CD4-positive, alpha-beta T cell treated with Interleukin-2 at 100 ng/mL for 4 hours (primary cell): ENCODE results near the gene LMO1.

Experiments used
- DNase-seq: peaks from one replicate; pipeline ENCODE4 v3.0.0-alpha.2; 2020; ENCODE audit warnings: low spot score

LMO1 gene

DNA sequence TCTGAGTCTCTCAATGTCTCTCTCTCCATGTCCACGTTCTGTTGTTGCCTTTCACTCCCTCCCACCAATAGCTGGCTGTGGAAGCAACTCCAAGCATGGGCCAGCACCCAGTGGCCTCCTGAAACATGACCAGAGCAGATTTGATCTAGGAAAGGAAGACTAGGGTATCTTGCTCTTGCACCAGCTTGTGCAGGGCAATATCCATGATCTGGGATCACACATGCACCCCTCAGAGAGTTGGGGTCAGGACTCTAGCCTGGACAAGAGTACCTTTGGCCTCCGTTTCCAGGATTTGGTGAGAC lies 60.3 kb downstream of the LMO1 start:
- DNase-seq: no peak

DNA sequence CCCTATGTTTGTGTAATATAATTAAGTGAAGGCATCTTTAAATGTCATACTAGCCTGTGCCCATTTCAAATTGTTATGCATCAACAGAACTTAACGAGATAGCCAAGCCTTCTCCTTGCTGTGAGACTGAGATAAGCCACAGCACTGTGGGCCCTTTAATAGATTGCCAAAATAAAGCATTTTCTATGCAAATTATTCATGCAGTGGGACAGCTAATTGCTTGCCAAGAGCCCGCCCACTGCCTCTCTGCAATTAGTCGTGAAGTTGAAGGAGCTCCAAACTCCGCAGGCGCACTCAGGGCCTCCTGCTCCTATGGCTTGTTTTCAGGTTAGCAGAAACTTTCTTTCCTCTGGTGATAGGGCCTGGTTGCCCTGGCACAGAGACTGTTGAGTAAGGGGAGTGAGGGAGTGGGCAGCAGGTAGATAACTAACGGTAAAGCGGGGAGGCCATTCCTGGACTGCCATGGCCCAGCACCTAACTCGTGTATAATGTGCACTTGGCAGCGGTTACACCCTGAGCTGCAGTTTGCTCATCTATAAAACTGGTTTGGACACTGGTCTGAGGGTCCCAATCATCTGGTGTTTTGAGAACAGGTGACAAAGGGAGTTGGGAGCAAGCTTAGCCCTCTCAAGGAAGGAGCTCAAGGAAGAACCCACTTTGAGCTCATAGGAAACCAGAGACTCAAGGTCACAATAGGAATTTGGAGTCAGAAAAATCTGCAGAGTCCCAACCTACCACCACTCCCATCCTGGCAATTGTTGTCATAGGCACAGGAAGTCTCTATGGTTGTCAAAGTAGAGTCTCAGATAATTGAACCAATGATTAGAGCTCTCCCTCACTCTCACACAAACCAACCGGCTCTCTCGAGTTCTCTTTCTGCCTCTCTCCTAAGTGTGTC lies 60.9 kb downstream of the LMO1 start:
- no peak for DNase-seq

DNA sequence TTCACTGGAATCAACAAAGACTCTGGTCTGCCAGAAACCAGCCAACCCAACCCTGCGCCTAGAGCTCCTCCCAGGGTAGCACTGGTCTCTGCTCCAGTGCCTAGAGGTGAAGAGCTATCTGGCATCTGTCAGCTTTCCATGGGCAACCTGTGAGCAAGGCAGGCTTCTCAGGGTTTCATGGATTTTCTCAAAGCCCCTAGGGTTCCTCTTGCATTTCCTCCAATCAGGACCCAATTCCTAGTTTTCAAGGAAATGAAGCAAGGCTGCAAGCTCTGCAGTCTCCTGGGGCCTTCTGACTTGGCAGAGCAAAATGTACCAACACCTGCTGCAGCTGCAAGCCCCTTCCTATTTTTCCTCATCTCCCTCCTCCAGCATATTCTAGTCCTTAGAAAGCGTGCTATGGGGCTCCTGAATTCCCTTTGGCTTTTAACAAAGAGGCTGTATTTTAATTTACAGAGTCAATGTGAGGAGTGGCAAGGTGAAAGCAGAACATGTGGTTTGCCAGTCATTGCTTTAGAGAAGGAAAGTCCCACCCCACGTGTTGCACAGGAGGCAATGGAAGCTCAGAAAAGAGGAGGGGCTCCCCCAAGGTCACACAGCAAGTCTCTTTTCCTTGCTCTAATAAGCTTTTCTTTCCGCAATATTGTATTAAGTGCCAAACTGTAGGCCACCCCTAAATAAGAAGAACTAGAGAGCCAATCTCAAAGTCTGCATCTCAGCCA lies 61.9 kb downstream of the LMO1 start:
- DNase-seq: no peak

DNA sequence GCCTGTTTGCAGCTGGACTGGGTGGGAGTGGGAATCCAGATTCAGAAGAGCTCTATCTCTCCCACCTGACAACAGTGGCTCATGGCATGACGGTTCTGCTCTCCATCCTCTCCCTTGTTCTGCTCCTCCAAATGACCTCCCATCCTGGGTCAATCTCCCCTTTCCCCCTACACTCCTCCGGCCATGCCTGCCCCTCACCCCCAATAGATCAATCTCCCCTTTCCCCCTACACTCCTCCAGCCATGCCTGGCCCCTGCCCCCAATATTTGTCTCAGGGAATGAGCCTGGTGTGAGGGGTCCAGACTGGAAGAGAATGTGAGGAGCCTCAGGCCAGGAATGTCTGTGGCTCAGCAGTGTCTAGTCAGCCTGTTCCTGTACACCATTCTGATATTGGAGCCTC lies 64.0 kb downstream of the LMO1 start:
- no peak for DNase-seq

DNA sequence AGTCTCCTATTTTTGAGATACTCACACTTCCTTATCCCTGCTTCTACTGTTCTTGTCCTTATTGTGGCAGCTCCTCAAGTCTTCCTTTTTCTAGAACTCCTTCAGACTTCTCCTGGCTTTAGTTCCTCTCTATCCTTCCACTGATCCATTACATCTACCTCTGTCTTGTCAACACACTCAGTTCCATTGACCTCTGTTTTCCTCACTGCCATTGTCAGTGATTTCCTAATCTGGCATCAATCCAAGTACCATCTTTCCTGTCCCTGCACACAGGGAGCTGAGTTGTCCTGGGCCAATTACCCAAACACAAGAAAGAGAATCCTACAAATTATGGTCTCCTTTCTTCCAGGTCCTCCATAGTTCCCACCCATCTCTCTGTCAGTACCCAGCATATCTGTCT lies 66.9 kb downstream of the LMO1 start:
- no peak for DNase-seq

DNA sequence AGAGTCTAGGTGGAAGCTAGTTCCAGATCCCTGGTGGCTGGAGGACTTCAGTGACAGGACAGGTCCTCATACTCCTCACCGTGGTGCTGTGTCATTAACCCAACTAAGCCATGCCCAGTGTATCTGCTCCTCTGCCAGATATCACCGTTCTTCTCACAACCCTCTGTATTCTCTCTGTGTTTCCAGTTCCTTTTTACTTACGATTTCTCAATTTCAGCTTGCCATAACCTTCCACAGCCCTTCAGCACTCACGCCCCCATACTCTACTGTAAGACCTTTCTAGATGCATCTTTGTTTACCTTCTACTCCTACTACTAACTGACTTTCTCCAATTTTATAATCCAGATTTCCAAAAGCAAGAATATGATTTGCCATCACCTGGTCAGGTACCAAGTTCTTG lies 68.7 kb downstream of the LMO1 start:
- DNase-seq: no peak

DNA sequence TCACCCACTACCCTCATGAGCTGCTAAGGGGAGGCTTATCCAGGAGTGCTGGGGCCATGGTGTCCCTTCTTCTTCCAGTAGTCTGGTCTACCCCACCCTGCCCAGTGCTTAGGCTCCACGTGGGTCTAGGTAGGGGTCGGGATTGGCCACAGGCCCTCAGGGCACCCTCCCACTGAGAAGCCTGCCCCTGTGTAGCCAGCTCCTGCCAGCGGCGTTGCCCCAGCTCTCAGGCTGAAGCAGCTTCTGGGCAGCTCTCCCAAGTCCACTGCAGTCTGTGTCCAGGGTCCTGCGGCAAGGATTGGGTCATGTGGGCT lies 70.8 kb downstream of the LMO1 start:
- DNase-seq: no peak

DNA sequence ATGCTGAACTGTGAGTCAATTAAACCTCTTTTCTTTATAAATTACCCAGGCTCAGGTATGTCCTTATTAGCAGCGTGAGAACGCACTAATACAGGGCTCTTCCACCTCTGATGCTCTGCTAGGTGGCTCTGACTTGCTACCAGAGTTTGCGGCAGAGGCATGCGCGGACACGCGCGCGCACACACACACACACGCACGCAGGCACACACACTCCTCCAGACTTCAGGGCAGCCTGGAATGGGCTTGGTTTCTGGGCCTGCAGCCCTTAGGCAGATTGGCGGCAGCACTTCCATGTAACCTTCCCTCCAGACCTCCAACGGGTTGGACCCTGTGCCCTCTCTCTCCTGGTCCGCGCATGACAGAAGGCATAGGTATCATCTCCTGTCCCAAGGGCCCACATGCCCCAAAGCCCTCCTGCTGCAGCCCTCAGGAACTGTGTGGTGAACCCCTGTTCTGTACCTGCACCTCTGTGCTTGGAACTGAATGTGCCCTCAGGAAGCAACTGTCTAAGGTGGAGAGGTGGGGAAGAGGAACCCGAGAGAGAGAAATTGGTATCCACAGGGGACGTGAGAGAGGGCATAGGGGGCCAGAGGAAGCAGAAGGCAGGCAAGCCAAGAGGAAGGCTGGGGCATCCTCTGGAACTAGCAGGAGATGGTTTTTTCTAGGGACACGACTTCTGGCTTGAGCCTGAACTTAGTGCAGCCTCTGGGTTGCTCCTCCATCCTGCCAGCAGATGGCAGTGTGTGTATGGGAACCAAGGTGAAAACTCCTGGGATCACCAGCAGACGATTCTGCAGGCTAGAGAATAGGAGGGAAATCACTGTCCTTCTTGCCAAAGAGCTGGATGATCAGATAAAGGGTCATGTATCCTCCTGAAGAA lies 71.4 kb downstream of the LMO1 start:
- peak; percentile 37 for DNase-seq

DNA sequence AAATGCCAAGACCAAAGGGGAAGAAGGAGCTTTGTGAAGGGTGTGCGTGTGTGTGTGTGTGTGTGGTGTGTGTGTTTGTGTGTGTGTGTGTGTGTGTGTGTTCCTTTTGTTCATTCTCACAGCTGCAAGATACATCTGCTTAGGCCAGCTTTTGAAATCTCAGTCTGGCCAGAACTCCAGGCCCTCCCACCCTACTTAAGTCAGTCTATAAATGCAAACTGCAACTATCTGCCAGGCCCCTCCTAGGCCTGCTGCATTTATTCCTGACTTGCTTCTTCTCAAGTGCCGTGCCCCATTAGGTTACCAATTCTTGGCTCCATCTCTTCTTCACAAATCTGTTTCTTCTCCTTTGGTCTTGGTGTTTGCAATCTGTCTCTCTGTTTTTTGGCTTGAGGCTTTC lies 73.2 kb downstream of the LMO1 start:
- DNase-seq: no peak

DNA sequence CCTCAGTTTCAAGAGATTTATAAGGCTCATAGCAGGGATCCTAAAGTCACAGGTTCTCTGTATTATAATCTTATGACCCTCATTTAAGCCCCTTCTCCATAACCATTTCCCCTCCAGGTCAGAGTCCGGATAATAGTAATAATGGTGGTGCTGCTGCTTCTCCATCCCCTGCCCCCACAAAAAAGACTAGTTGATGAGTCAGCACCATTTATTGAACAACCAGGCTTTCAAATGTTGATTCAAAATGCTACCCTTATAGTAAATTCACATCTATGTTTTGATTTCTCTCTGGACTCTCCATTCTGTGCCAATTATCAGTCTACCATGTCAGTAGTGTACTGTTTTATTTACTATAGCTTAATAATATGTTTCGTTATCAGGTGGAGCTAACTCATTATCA lies 77.2 kb downstream of the LMO1 start:
- no peak for DNase-seq

DNA sequence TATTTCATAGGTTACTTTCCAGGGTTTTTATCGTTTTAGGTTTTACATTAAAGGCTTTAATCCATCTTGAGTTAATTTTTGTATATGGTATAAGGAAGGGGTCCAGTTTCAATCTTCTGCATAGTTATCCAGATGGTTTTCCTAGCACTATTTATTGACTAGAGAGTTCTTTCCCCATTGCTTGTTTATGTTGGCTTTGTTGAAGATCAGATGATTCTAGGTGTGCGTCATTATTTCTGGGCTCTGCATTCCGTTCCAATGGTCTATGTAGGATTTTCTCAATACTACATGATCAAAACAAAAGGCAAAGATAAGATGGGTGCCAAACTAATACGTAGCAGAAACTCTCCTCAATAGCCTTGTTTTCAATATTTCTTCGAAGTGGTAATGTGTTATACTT lies 80.6 kb downstream of the LMO1 start:
- DNase-seq: no peak

DNA sequence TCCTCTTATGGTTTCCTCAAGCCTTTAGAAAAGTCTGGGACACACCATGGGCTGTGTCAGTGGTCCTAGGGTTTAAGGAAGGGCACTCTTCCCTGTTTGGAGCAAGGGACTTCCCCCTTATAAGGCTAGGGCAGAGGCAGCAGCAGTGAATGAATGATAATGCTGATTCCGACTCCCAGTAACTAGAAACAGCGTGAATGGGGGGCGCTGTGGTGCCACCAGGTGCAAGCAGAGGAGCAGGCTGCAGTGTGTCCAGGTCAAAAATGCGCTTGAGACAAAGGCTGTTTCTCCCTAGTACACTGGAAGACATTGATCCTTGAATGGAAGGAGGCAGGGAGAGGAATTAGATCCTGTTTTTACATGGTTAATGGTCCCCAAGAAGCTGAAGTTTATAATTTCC lies 83.2 kb downstream of the LMO1 start:
- no peak for DNase-seq

DNA sequence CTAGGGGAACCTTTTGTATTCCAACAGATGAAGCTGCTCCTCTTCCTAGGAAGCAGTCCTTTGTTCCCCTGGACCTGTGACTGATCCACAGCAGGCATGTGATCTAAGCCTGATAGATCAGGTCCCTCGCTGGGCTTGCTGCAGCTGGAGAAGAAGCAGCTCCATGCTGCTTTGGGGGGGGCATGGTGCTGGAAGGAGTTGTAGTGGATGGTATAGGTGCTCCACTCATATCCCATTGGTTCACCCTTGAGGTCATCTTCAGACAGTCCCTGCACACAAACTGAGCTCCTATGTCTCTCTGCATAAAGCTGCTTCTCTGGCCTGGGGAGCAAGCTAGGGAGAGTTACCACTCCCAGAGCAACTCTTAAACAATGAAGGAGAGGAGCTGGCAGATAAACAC lies 85.4 kb downstream of the LMO1 start:
- DNase-seq: no peak

DNA sequence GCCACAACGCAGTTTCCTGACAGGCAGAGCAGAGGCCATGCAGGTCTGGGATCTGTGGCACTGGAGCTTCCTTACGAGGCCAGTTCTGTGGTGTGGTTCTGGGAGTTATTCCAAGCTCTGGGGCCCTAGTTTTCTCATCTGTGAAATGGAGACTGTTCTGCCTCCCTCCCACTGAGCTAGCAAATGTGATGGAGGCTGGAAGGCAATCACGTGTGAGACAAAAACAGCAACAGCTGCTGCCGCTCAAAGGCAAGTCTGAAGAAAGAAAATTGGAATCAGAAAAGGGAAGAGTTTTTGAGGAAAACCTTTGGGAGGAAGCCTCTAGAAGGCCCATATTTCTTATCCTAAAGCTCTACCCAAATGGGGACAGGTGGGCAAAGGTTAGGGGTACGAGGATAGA lies 86.5 kb downstream of the LMO1 start:
- DNase-seq: no peak
